Measurements from ENCODE around the gene OGT.

GRCh38 chrX:71616672-71617529 is 84.0 kb downstream of the OGT start:
- no peak for TF ChIP-seq POLR2A (IDR thresholded peaks at IDR 0.05)
- TF ChIP-seq, protein P1, sequence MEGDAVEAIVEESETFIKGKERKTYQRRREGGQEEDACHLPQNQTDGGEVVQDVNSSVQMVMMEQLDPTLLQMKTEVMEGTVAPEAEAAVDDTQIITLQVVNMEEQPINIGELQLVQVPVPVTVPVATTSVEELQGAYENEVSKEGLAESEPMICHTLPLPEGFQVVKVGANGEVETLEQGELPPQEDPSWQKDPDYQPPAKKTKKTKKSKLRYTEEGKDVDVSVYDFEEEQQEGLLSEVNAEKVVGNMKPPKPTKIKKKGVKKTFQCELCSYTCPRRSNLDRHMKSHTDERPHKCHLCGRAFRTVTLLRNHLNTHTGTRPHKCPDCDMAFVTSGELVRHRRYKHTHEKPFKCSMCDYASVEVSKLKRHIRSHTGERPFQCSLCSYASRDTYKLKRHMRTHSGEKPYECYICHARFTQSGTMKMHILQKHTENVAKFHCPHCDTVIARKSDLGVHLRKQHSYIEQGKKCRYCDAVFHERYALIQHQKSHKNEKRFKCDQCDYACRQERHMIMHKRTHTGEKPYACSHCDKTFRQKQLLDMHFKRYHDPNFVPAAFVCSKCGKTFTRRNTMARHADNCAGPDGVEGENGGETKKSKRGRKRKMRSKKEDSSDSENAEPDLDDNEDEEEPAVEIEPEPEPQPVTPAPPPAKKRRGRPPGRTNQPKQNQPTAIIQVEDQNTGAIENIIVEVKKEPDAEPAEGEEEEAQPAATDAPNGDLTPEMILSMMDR (IDR thresholded peaks at IDR 0.05), result no peak
